K562 (cell line): Measurements from ENCODE around the gene PDCD6IP. TPM values are rescaled to one million over a fixed set of nuclear protein-coding genes. Genes with fewer than 3 reads are reported as not detected.

Experiments
- AFF1 ChIP-seq, 2 experiments: fragments of 450-650 bp; IDR thresholded peaks; 2 replicates each; pipeline ENCODE4 v1.6.1; 2018; ENCODE audit warnings: mild to moderate bottlenecking in 2 of 2, low read depth in 1 of 2; ENCODE audit not compliant: partially characterized antibody in 2 of 2
- ARHGAP35 ChIP-seq: fragments of 450-650 bp; IDR thresholded peaks from 2 replicates; pipeline ENCODE4 v1.6.1; 2018; ENCODE audit not compliant: partially characterized antibody
- ELF1 ChIP-seq: fragments of 200-800 bp; sonication (Bioruptor generic); IDR thresholded peaks from 2 replicates; pipeline ENCODE4 v1.6.1; 2016; ENCODE audit warnings: missing genetic modification characterization, missing compliant biosample characterization
- JUN ChIP-seq, 2 experiments: sonication (generic) in 1 of 2; formaldehyde crosslinking in 1 of 2; IDR thresholded peaks; 2 replicates each; pipeline versions ENCODE4 v1.6.1 to v1.8.0; 2012 to 2022; ENCODE audit warnings: borderline replicate concordance in 2 of 2, mild to moderate bottlenecking in 2 of 2, improper control_type of control experiment in 1 of 2, low read depth in 1 of 2, low read length in 1 of 2, missing genetic modification reagents in 1 of 2
- KHSRP ChIP-seq: fragments of 450-650 bp; IDR thresholded peaks from 2 replicates; pipeline ENCODE4 v1.6.1; 2017
- USF2 ChIP-seq: sonication (generic); formaldehyde crosslinking; IDR thresholded peaks from 2 replicates; pipeline ENCODE4 v1.5.0; 2020; ENCODE audit warnings: missing genetic modification reagents
- VEZF1 ChIP-seq: fragments of 200-800 bp; sonication (Bioruptor generic); IDR thresholded peaks from 2 replicates; pipeline ENCODE4 v1.6.1; 2017; ENCODE audit warnings: missing genetic modification characterization, missing compliant biosample characterization
- ZC3H4 ChIP-seq: sonication (generic); formaldehyde crosslinking; IDR thresholded peaks from 2 replicates; pipeline ENCODE4 v1.9.0; 2021; ENCODE audit warnings: missing genetic modification reagents, borderline replicate concordance
- ZNF282 ChIP-seq: sonication (generic); formaldehyde crosslinking; IDR thresholded peaks from 2 replicates; pipeline ENCODE4 v1.8.1; 2023; ENCODE audit warnings: missing genetic modification reagents
- ZNF717 ChIP-seq: fragments of 250-450 bp; sonication (Bioruptor Pico); IDR thresholded peaks from 2 replicates; pipeline ENCODE4 v1.5.0; 2021
- polyA plus RNA-seq, 8 experiments: library from polyadenylated mRNA; depleted of rRNA in 4 of 8; stranded (reverse) in 5 of 8; unstranded in 3 of 8; fragments of >200 nt; fragmentation: Nextera tagmentation in 2 of 8; fragmentation: Illumina TruSeq in 1 of 8; extraction: Ambion mirVana in 2 of 8; extraction: Trizol in 1 of 8; gene quantifications; 2 replicates each; pipeline versions ENCODE4 v1.2.1 to v1.2.3, GENCODE V29; 2011 to 2014; ENCODE audit warnings: inconsistent platforms in 1 of 8, missing spikeins in 1 of 8
- total RNA-seq, 7 experiments: library from RNA; depleted of rRNA in 6 of 7; stranded (reverse); fragments of >200 nt in 6 of 7; fragmentation: Illumina TruSeq in 2 of 7; extraction: Trizol in 2 of 7; gene quantifications; 2 replicates each; pipeline versions ENCODE4 v1.2.1 to v1.2.3, GENCODE V29; 2011 to 2021; ENCODE audit warnings: low replicate concordance in 1 of 7
- TF ChIP-seq, protein P1 (sequence below): fragments of 450-650 bp; IDR thresholded peaks from 2 replicates; pipeline ENCODE4 v1.6.1; 2016; ENCODE audit warnings: low read depth

PDCD6IP gene
- total and polyA plus RNA-seq, 9 of the 15 experiments (the other 6 are each of a cell fraction or from before 2014, with no cell fraction given): 40.2 to 302 (median 122) TPM

DNA sequence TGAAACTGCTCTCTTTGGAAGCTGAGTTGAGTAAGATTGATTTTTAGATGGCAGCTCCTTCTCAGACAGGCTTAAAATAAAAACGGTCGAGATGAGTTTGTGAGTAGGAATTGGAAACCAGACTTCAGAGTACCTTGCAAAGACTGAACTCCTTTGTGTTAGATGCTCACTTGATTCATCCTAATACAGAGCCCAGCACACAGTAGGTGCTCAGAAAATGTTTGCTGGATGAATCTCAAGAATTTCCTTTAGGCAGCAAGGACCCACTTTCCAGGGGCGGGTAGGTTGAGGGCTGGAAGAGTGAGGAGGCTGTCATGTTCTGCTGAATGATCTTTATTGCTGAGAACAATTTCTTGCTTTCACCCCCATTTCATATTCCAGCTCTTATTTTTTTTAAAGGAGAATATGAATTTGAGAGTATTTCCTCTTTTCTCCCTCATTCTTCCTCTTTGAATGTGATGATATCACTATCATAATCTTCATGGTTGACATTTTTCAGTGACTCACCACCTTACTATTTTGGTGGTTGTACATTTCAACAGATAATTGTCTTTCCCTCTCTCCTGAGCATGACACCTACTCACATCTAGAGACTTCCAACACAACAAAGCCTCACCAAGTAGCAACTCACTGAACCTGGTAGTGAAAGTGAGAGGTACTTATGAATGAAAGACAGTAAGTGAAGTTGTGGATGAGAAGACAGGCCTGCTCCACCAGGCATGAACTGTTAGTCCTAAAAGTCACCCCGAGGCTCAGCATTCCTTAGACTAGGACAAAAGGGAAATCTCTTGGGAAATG is 113.3 kb downstream of the PDCD6IP start (continued):
- TF ChIP-seq USF2 (CRISPR knock-in tag): no peak
- peak; percentile 31; the same call in 1 of the 2 replicates for TF ChIP-seq KHSRP
- TF ChIP-seq ZNF717 (CRISPR knock-in tag): no peak
- peak; percentile 16; the same call in 1 of the 2 replicates for TF ChIP-seq VEZF1
- TF ChIP-seq JUN (IDR thresholded peaks at IDR 0.05; ENCODE audit: borderline replicate concordance, low read depth, low read length): peak; percentile 94
- TF ChIP-seq JUN (CRISPR knock-in tag; IDR thresholded peaks at IDR 0.05; ENCODE audit: borderline replicate concordance): no peak
- TF ChIP-seq ZC3H4 (CRISPR knock-in tag): no peak
- TF ChIP-seq, protein P1, sequence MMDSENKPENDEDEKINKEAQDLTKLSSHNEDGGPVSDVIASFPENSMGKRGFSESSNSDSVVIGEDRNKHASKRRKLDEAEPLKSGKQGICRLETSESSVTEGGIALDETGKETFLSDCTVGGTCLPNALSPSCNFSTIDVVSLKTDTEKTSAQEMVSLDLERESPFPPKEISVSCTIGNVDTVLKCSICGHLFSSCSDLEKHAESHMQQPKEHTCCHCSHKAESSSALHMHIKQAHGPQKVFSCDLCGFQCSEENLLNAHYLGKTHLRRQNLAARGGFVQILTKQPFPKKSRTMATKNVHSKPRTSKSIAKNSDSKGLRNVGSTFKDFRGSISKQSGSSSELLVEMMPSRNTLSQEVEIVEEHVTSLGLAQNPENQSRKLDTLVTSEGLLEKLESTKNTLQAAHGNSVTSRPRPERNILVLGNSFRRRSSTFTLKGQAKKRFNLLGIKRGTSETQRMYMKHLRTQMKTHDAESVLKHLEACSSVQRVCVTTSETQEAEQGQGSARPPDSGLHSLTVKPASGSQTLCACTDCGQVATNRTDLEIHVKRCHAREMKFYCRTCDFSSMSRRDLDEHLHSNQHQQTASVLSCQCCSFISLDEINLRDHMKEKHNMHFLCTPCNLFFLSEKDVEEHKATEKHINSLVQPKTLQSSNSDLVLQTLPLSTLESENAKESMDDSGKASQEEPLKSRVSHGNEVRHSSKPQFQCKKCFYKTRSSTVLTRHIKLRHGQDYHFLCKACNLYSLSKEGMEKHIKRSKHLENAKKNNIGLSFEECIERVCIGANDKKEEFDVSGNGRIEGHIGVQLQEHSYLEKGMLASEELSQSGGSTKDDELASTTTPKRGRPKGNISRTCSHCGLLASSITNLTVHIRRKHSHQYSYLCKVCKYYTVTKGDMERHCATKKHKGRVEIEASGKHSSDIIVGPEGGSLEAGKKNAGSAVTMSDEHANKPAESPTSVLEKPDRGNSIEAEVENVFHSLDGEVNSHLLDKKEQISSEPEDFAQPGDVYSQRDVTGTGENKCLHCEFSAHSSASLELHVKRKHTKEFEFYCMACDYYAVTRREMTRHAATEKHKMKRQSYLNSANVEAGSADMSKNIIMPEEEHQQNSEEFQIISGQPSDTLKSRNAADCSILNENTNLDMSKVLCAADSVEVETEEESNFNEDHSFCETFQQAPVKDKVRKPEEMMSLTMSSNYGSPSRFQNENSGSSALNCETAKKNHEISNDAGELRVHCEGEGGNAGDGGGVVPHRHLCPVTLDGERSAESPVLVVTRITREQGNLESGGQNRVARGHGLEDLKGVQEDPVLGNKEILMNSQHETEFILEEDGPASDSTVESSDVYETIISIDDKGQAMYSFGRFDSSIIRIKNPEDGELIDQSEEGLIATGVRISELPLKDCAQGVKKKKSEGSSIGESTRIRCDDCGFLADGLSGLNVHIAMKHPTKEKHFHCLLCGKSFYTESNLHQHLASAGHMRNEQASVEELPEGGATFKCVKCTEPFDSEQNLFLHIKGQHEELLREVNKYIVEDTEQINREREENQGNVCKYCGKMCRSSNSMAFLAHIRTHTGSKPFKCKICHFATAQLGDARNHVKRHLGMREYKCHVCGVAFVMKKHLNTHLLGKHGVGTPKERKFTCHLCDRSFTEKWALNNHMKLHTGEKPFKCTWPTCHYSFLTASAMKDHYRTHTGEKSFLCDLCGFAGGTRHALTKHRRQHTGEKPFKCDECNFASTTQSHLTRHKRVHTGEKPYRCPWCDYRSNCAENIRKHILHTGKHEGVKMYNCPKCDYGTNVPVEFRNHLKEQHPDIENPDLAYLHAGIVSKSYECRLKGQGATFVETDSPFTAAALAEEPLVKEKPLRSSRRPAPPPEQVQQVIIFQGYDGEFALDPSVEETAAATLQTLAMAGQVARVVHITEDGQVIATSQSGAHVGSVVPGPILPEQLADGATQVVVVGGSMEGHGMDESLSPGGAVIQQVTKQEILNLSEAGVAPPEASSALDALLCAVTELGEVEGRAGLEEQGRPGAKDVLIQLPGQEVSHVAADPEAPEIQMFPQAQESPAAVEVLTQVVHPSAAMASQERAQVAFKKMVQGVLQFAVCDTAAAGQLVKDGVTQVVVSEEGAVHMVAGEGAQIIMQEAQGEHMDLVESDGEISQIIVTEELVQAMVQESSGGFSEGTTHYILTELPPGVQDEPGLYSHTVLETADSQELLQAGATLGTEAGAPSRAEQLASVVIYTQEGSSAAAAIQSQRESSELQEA: no peak
- TF ChIP-seq ELF1 (tag): 0 out of 2 replicates have a peak, but pooled peaks have one; percentile 47
- no peak for TF ChIP-seq ZNF282
- TF ChIP-seq AFF1 (IDR thresholded peaks at IDR 0.05; ENCODE audit: low read depth in 1 of 2, partially characterized antibody in 2 of 2): peak in 1 of 2 experiments; percentile 79
- TF ChIP-seq ARHGAP35: no peak
